GM18858 (cell line): ENCODE data around the gene PRR19.

Source experiments
- ATAC-seq: cut with Tn5 transposase; IDR thresholded peaks from one replicate; pipeline ENCODE4 v1.9.1; 2021; ENCODE audit not compliant: unreplicated experiment

The PRR19 gene

GRCh38 chr19:42282819-42283187, 19.1 kb upstream of the PRR19 start:
- ATAC-seq: no peak

- peak; percentile 27 for ATAC-seq
Measured at GRCh38 chr19:42283188-42284065, 18.5 kb upstream of the PRR19 start.

- ATAC-seq: peak; percentile 15
Measured at GRCh38 chr19:42284066-42284501, 17.8 kb upstream of the PRR19 start.

GRCh38 chr19:42284591-42285341, 17.2 kb upstream of the PRR19 start:
- no peak for ATAC-seq

- ATAC-seq: no peak
Measured at GRCh38 chr19:42285541-42285941, 16.4 kb upstream of the PRR19 start.

GRCh38 chr19:42285988-42286348, 16.0 kb upstream of the PRR19 start:
- no peak for ATAC-seq

GRCh38 chr19:42286349-42287016, 15.4 kb upstream of the PRR19 start:
- ATAC-seq: no peak

GRCh38 chr19:42287017-42287826, 14.7 kb upstream of the PRR19 start:
- no peak for ATAC-seq

- ATAC-seq: no peak
Measured at GRCh38 chr19:42287827-42288107, 14.2 kb upstream of the PRR19 start.

GRCh38 chr19:42288387-42288786, 13.5 kb upstream of the PRR19 start:
- no peak for ATAC-seq

- no peak for ATAC-seq
Measured at GRCh38 chr19:42288881-42289555, 12.9 kb upstream of the PRR19 start.

GRCh38 chr19:42289556-42290041, 12.3 kb upstream of the PRR19 start:
- no peak for ATAC-seq

GRCh38 chr19:42290136-42290522, 11.8 kb upstream of the PRR19 start:
- no peak for ATAC-seq

GRCh38 chr19:42290523-42291434, 11.2 kb upstream of the PRR19 start:
- ATAC-seq: no peak

- no peak for ATAC-seq
Measured at GRCh38 chr19:42291435-42291810, 10.5 kb upstream of the PRR19 start.

GRCh38 chr19:42292042-42292960, 9.6 kb upstream of the PRR19 start:
- ATAC-seq: no peak

- no peak for ATAC-seq
Measured at GRCh38 chr19:42292963-42293362, 9.0 kb upstream of the PRR19 start.

- ATAC-seq: no peak
Measured at GRCh38 chr19:42293540-42293939, 8.4 kb upstream of the PRR19 start.
